HG03571 (cell line): ENCODE measurements around the gene CEACAM1.
"Not testable (repeated sequence)": the region's sequence is repeated elsewhere in the genome, so short reads cannot be mapped to it uniquely, and the experiment has no call there.

Source experiments
- ATAC-seq: cut with Tn5 transposase; IDR thresholded peaks from one replicate; pipeline ENCODE4 v1.9.1; 2021; ENCODE audit not compliant: unreplicated experiment

CEACAM1 gene

GRCh38 chr19:42549067-42549466, 20.8 kb upstream of the CEACAM1 start:
- not testable (repeated sequence) for ATAC-seq

DNA sequence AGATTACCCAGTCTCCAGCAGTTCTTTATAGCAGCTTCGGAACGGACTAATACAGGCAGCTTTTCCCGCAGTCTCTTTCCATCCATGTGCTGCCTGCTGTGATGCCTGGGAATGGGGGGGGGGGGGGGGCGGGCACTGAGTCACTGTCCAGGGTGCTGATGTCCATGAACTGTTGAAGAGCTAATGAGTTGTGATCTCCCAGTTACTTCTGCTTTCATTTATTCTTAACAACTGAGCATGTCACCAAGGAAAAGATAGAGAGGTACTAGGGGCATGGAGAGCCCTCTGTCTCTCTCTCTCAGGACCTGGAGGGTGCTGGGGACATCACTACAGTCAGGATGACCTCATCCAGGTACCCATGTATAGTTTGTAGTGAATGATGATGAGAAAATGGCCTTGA, 20.3 kb upstream of the CEACAM1 start:
- ATAC-seq: no peak

GRCh38 chr19:42547929-42548328, 19.6 kb upstream of the CEACAM1 start:
- ATAC-seq: no peak

- ATAC-seq: no peak
These were observed 18.7 kb upstream of the CEACAM1 start for GRCh38 chr19:42546831-42547500.

- no peak for ATAC-seq
These were observed 15.9 kb upstream of the CEACAM1 start for GRCh38 chr19:42544146-42544545.

DNA sequence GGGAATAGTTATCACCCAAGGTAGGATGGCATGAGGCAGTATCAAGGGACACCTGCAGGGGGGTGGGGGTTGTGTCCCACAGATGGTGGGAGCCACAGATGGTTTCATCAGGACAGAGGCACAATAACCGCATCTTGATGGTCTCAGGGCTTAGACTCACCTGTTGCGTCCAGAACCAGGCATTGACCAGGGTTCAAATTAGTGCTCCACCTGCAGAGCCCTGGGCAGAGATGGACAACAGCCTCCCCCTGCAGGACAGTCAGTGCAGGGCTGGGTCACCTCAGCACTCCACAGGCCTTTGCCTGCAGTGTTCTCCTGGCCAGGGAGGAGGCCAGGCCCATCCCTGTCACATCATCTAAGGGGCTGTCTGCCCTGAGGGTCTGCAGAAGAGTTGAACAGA, 14.5 kb upstream of the CEACAM1 start:
- ATAC-seq: no peak

DNA sequence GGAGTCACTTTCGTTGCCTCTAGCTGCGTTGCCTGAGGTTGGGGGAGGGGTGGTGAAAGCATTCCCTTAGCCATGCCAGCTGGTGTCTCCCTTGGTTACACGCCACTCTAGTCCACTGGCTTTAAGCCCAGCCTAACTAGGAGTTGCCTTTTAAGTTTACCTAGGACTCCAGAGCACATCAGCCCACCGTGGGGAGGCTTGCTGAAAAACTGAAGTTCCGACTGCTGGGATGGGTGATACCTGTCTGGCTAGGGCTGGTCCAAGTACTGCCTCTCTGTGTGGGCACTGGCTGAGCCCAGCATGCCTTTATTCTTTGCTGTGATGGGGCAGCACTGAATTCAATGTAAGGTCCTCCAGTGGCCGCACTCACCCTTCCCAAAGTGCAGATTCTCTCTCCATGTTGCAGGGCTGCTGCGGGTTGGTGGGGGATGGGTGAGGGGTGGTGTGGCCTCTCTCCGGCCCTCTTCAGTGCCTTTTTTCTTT, 11.8 kb upstream of the CEACAM1 start:
- ATAC-seq: no peak

- ATAC-seq: no peak
These were observed 10.8 kb upstream of the CEACAM1 start for GRCh38 chr19:42538841-42539709.

- not testable (repeated sequence) for ATAC-seq
These were observed 7.0 kb upstream of the CEACAM1 start for GRCh38 chr19:42535276-42535675.

DNA sequence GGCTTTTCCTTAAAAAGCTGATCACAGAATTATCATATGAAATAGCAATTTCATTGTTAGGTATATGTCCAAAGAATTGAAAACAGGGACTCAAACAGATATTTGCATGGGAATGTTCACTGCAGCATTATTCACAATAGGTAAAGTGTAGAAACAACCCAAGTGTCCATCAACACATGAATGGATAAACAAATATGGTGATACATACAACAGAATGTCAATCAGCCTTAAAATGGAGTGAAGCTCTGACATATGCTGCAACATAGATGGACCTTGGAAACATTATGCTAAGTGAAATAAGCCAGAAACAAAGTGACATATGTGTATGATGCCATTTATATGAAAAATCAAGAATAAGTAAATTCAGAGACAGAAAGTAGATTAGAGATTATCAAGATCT, 6.1 kb upstream of the CEACAM1 start:
- no peak for ATAC-seq

DNA sequence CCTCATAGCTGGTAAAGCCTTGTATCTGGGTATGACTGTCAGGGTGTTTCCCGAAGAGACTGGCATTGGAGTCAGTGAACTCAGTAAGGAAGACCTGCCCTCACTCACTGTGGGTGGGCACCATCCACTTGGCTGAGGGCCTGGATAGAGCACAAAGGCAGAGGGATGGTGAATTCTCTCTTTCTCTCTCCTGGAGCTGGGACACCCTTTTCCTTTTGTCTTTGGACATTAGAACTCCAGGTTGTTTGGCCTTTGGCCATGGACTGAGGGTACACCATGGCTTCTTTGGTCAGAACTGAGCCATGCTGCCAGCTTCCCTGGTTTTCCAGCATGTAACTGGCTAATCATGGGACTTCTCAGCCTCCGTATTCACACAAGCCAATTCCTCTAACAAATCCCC, 4.6 kb upstream of the CEACAM1 start:
- no peak for ATAC-seq

GRCh38 chr19:42531313-42531712, 3.0 kb upstream of the CEACAM1 start:
- ATAC-seq: no peak

DNA sequence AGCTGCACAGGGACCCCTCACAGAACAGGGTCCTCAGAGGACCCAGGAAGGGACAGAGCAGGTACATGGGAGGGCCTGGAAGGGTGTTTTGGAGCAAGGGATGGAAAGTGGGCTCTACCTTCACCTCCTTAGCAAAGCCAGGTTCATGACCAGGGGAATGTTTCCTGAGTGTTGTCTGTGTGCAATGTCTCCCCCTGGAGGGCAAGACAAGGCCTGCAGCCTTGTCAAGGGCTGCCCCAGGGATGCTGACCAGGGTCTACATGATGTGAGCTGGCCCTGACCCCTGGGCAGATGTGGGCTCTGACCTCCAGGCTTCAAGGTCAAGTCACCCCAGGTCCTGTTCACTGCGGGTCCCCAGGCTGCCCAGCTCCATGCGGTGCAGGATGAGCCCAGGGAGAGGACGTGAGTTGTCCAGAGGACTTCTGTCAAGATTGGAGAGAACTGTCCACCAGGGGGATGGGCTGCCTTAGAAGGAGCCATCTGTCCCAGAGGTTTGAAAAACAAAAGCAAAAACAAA, 1.0 kb upstream of the CEACAM1 start:
- ATAC-seq: no peak

DNA sequence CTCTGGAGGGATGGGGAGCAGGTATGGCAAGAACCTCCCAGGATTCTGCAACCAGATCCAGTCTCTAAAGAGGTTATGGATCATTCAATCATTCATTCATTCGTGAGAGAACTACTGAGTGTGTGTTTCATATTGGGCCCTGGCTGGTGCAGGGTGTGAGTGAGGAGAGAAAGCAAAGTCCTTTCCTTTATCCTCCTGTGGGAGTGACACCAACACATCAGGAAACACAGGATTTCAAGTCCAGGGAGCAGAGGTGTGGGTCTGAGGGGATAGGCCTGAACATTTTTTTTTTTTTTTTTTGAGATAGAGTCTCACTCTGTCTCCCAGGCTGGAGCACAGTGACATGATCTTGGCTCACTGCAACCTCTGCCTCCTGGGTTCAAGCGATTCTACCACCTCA, 3.3 kb downstream of the CEACAM1 start:
- ATAC-seq: no peak

- no peak for ATAC-seq
These were observed 4.0 kb downstream of the CEACAM1 start for GRCh38 chr19:42524250-42524649.

GRCh38 chr19:42522262-42522661, 6.0 kb downstream of the CEACAM1 start:
- not testable (repeated sequence) for ATAC-seq

- ATAC-seq: no peak
These were observed 6.8 kb downstream of the CEACAM1 start for GRCh38 chr19:42521346-42522030.

- no peak for ATAC-seq
These were observed 9.2 kb downstream of the CEACAM1 start for GRCh38 chr19:42519108-42519507.

DNA sequence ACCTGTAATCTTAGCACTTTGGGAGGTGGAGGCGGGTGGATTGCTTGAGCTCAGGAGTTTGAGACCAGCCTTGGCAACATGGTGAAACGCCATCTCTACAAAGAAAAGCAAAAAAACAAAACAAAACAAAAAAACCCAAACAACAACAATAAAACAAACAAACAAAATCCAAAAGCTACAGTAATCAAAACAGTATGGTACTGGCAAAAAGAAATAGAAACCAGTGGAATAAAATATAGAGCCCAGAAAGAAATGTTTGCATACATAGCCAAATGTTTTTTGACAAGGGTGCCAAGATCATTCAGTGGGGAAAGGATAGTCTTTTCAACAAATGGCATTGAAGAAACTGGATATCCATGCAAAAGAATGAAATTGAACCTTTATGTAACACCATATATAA, 11.5 kb downstream of the CEACAM1 start:
- no peak for ATAC-seq

DNA sequence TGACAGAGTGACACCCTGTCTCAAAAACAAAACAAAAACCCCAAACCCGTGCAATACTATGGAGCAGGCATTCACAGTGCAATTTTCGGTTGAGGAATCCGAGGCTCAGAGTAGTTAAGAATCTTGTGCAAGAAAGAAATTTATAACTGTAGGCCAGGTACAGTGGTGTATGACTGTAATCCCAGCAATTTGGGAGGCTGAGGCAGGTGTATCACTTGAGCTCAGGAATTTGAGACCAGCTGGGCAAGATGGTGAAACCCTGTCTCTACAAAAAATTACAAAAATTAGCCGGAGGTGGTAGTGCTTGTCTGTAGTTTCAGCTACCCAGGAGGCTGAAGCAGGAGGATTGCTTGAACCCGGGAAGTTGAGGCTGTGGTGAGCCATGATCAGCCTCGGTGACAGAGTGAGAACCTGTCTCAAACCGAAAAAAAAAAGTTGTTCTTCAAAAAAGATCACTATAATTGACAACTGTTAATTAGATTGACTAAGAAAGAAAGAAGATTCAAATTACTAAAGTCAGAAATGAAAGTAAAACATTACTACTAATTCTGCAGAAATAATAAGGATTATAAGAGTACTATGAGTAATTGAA, 12.9 kb downstream of the CEACAM1 start:
- ATAC-seq: no peak

DNA sequence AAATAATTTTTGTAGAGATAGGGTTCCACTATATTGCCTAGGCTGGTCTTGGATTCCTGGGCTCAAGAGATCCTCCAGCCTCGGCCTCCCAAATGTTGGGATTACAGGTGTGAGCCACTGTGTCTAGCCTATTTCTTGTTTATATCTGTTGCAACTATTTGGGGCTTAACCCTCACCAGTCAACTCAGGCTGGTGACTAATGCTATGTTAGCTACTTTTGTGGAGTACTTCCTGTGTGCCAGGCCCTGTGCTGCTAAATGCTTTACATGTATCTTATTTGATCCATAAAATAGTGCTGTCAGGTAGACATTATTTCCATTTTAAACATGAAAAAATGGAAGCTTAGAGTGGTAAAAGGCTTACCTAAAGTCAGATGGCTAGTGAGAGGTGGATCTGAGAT, 13.8 kb downstream of the CEACAM1 start:
- no peak for ATAC-seq
